Measurements from ENCODE around the gene CLEC3B.
"Not testable (repeated sequence)": the region's sequence is repeated elsewhere in the genome, so short reads cannot be mapped to it uniquely, and the experiment has no call there.

CLEC3B gene

GRCh38 chr3:45071075-45071474 lies 45.0 kb downstream of the CLEC3B start:
- DNase-seq: no peak

GRCh38 chr3:45075821-45076625 lies 49.9 kb downstream of the CLEC3B start:
- DNase-seq: no peak

- DNase-seq: not testable (repeated sequence)
These were observed 52.2 kb downstream of the CLEC3B start for GRCh38 chr3:45078256-45078655.

GRCh38 chr3:45078910-45079522 lies 52.9 kb downstream of the CLEC3B start:
- no peak for DNase-seq

- no peak for DNase-seq
These were observed 53.6 kb downstream of the CLEC3B start for GRCh38 chr3:45079715-45080114.

GRCh38 chr3:45080824-45081223 lies 54.7 kb downstream of the CLEC3B start:
- no peak for DNase-seq

- no peak for DNase-seq
These were observed 55.5 kb downstream of the CLEC3B start for GRCh38 chr3:45081506-45082141.

- no peak for DNase-seq
These were observed 56.0 kb downstream of the CLEC3B start for GRCh38 chr3:45082142-45082538.

GRCh38 chr3:45083023-45083422 lies 56.9 kb downstream of the CLEC3B start:
- no peak for DNase-seq

GRCh38 chr3:45084361-45084760 lies 58.3 kb downstream of the CLEC3B start:
- DNase-seq: no peak

GRCh38 chr3:45084820-45085816 lies 59.0 kb downstream of the CLEC3B start:
- DNase-seq: no peak
